Measurements from ENCODE around the gene ADSS2. TPM values are rescaled to one million over a fixed set of nuclear protein-coding genes. Genes with fewer than 3 reads are reported as not detected.
"Not testable (repeated sequence)": the region's sequence is repeated elsewhere in the genome, so short reads cannot be mapped to it uniquely, and the experiment has no call there.

Gene ADSS2
- total RNA-seq: 52.8 and 56.6 TPM in 2 replicates

DNA sequence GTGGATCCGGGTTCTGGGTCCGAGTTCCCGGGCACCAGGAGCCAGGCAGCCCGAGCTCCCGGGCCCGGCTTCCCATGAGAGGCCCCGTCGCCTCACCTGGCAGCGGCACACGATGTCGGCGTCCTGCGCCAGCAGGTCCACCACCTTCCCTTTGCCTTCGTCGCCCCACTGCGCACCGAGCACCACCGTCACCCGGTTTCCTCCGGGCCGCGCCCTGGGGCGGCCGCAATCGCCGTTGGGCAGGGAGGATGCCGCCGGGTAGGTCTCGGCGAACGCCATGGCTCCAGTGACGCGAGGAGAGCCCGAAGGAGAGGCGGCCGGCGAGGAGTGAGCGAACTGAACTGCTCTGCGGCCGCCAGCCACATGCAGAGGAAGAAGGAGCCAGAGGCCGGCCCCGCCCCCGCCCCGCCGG is at the start of gene ADSS2:
TSS of gene ADSS2 (minus strand) at position 371 of the 412 bp plus-strand sequence. CDS start at position 279, 92 bp downstream.
- Histone ChIP-seq H3K4me3 (ENCODE audit: insufficient read depth, low read length) (peak within 1 kb of the TSS; percentile 94), H3K79me2 (ENCODE audit: insufficient read depth, low read length) (peaks cover 48% of the 10 kb centered on the region), H3K9me3 (ENCODE audit: low read depth, low read length) (no peaks in the 10 kb centered on the region), H4K20me1 (ENCODE audit: insufficient read depth, low read length) (no peaks in the 10 kb centered on the region), H3K27ac (ENCODE audit: low read depth, low read length) (peak within 1 kb of the TSS; percentile 89), H2AFZ (ENCODE audit: low read length) (peak within 1 kb of the TSS; percentile 87), H3K36me3 (ENCODE audit: insufficient read depth, low read length) (peaks cover 9% of the 10 kb centered on the region), H3K4me2 (ENCODE audit: insufficient read depth, low read length) (peak within 1 kb of the TSS; percentile 86), H3K4me1 (ENCODE audit: insufficient read depth, low read length) (peaks cover 31% of the 10 kb centered on the region), H3K27me3 (ENCODE audit: insufficient read depth, low read length) (no peaks in the 10 kb centered on the region)
- TF ChIP-seq, protein P1, sequence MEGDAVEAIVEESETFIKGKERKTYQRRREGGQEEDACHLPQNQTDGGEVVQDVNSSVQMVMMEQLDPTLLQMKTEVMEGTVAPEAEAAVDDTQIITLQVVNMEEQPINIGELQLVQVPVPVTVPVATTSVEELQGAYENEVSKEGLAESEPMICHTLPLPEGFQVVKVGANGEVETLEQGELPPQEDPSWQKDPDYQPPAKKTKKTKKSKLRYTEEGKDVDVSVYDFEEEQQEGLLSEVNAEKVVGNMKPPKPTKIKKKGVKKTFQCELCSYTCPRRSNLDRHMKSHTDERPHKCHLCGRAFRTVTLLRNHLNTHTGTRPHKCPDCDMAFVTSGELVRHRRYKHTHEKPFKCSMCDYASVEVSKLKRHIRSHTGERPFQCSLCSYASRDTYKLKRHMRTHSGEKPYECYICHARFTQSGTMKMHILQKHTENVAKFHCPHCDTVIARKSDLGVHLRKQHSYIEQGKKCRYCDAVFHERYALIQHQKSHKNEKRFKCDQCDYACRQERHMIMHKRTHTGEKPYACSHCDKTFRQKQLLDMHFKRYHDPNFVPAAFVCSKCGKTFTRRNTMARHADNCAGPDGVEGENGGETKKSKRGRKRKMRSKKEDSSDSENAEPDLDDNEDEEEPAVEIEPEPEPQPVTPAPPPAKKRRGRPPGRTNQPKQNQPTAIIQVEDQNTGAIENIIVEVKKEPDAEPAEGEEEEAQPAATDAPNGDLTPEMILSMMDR (IDR thresholded peaks at IDR 0.05; ENCODE audit: extremely low read depth, low read depth, low read length): no peak
- no peak for DNase-seq (ENCODE audit: insufficient read length, low spot score, missing footprints)

DNA sequence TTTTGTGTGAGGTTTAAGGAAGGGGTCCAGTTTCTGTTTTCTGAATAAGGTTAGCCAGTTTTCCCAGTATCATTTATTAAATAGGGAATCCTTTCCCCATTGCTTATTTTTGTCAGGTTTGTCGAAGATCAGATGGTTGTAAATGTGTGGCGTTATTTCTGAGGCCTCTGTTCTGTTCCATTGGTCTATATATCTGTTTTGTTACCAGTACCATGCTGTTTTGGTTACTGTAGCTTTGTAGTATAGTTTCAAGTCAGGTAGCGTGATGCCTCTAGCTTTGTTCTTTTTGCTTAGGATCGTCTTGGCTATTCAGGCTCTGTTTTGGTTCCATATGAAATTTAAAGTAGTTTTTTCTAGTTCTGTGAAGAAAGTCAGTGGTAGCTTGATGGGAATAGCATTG is 48.8 kb upstream of the ADSS2 start:
- not testable (repeated sequence) for H3K4me3 ChIP-seq (ENCODE audit: insufficient read depth, low read length); H3K4me1 ChIP-seq (ENCODE audit: insufficient read depth, low read length); H3K36me3 ChIP-seq (ENCODE audit: insufficient read depth, low read length); H3K27ac ChIP-seq (ENCODE audit: low read depth, low read length); H3K4me2 ChIP-seq (ENCODE audit: insufficient read depth, low read length); H2AFZ ChIP-seq (ENCODE audit: low read length); DNase-seq (ENCODE audit: insufficient read length, low spot score, missing footprints); H4K20me1 ChIP-seq (ENCODE audit: insufficient read depth, low read length); H3K79me2 ChIP-seq (ENCODE audit: insufficient read depth, low read length); H3K27me3 ChIP-seq (ENCODE audit: insufficient read depth, low read length); H3K9me3 ChIP-seq (ENCODE audit: low read depth, low read length)

- not testable (repeated sequence) for H4K20me1 ChIP-seq (ENCODE audit: insufficient read depth, low read length); DNase-seq (ENCODE audit: insufficient read length, low spot score, missing footprints); H3K27ac ChIP-seq (ENCODE audit: low read depth, low read length); H3K4me3 ChIP-seq (ENCODE audit: insufficient read depth, low read length); H3K36me3 ChIP-seq (ENCODE audit: insufficient read depth, low read length); H3K4me1 ChIP-seq (ENCODE audit: insufficient read depth, low read length); H3K9me3 ChIP-seq (ENCODE audit: low read depth, low read length); H3K27me3 ChIP-seq (ENCODE audit: insufficient read depth, low read length); H2AFZ ChIP-seq (ENCODE audit: low read length); H3K4me2 ChIP-seq (ENCODE audit: insufficient read depth, low read length); H3K79me2 ChIP-seq (ENCODE audit: insufficient read depth, low read length)
These were observed 47.8 kb upstream of the ADSS2 start for GRCh38 chr1:244499484-244499883.

DNA sequence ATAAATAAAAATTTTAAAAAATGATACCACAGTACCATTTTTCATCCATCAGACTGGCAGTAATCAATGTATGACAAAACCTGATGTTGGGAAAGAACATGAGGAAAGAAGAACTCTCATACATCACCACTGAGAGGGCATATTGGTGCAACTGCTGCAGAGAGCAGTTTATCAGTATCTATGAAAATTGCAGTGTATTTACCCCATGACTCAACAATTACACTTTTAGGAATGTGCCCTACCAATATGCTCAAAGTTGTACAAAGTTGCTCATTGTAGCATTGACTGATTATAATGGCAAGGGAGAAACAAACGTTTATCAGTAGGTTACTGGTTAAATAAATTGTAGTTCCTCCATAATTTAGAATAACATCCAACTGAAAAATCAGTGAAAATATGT is 46.1 kb upstream of the ADSS2 start:
- Histone ChIP-seq H4K20me1 (ENCODE audit: insufficient read depth, low read length) (no peaks in the 10 kb centered on the region), H3K36me3 (ENCODE audit: insufficient read depth, low read length) (no peaks in the 10 kb centered on the region), H2AFZ (ENCODE audit: low read length) (no peak overlapping the region), H3K79me2 (ENCODE audit: insufficient read depth, low read length) (no peaks in the 10 kb centered on the region), H3K4me1 (ENCODE audit: insufficient read depth, low read length) (no peaks in the 10 kb centered on the region), H3K27me3 (ENCODE audit: insufficient read depth, low read length) (no peaks in the 10 kb centered on the region), H3K4me3 (ENCODE audit: insufficient read depth, low read length) (no peak overlapping the region), H3K4me2 (ENCODE audit: insufficient read depth, low read length) (no peak overlapping the region), H3K27ac (ENCODE audit: low read depth, low read length) (no peak overlapping the region), H3K9me3 (ENCODE audit: low read depth, low read length) (no peaks in the 10 kb centered on the region)
- no peak for DNase-seq (ENCODE audit: insufficient read length, low spot score, missing footprints)
- TF ChIP-seq, protein P1 (IDR thresholded peaks at IDR 0.05; ENCODE audit: extremely low read depth, low read depth, low read length): no peak

GRCh38 chr1:244496186-244496585 is 44.5 kb upstream of the ADSS2 start:
- H4K20me1 ChIP-seq (ENCODE audit: insufficient read depth, low read length): no peaks in the 10 kb centered on the region
- TF ChIP-seq, protein P1 (IDR thresholded peaks at IDR 0.05; ENCODE audit: extremely low read depth, low read depth, low read length): no peak
- DNase-seq (ENCODE audit: insufficient read length, low spot score, missing footprints): no peak

More at GRCh38 chr1:244496186-244496585, 44.5 kb upstream of the ADSS2 start:
- H3K79me2 ChIP-seq (ENCODE audit: insufficient read depth, low read length): no peaks in the 10 kb centered on the region
- H2AFZ ChIP-seq (ENCODE audit: low read length): no peak overlapping the region
- no peaks in the 10 kb centered on the region for H3K36me3 ChIP-seq (ENCODE audit: insufficient read depth, low read length)
- no peak overlapping the region for H3K4me2 ChIP-seq (ENCODE audit: insufficient read depth, low read length)
- H3K4me1 ChIP-seq (ENCODE audit: insufficient read depth, low read length): no peaks in the 10 kb centered on the region
- H3K27ac ChIP-seq (ENCODE audit: low read depth, low read length): no peak overlapping the region
- no peaks in the 10 kb centered on the region for H3K27me3 ChIP-seq (ENCODE audit: insufficient read depth, low read length)
- H3K4me3 ChIP-seq (ENCODE audit: insufficient read depth, low read length): no peak overlapping the region
- H3K9me3 ChIP-seq (ENCODE audit: low read depth, low read length): no peaks in the 10 kb centered on the region

Measured in osteoblast (primary cell).